GM18873 (cell line): Measurements from ENCODE around the gene CREB3L2.

ENCODE experiments used
- ATAC-seq: cut with Tn5 transposase; IDR thresholded peaks from one replicate; pipeline ENCODE4 v1.9.1; 2021; ENCODE audit warnings: mild to moderate bottlenecking, moderate library complexity, moderate number of reproducible peaks; ENCODE audit not compliant: unreplicated experiment, low FRiP score

CREB3L2 gene

GRCh38 chr7:137956591-137956990 is 45.3 kb downstream of the CREB3L2 start:
- ATAC-seq = no peak

- no peak for ATAC-seq
Measured at GRCh38 chr7:137956183-137956582, 45.7 kb downstream of the CREB3L2 start.

GRCh38 chr7:137954614-137955013 is 47.3 kb downstream of the CREB3L2 start:
- ATAC-seq = no peak

GRCh38 chr7:137953665-137954470 is 48.0 kb downstream of the CREB3L2 start:
- ATAC-seq = no peak

GRCh38 chr7:137953043-137953664 is 48.7 kb downstream of the CREB3L2 start:
- ATAC-seq = no peak

- ATAC-seq = no peak
Measured at GRCh38 chr7:137952426-137952805, 49.5 kb downstream of the CREB3L2 start.

GRCh38 chr7:137951700-137952425 is 50.0 kb downstream of the CREB3L2 start:
- ATAC-seq = no peak

- no peak for ATAC-seq
Measured at GRCh38 chr7:137950967-137951366, 50.9 kb downstream of the CREB3L2 start.

- no peak for ATAC-seq
Measured at GRCh38 chr7:137950263-137950621, 51.6 kb downstream of the CREB3L2 start.

GRCh38 chr7:137949416-137950262 is 52.2 kb downstream of the CREB3L2 start:
- no peak for ATAC-seq

GRCh38 chr7:137948845-137949330 is 53.0 kb downstream of the CREB3L2 start:
- no peak for ATAC-seq

GRCh38 chr7:137948083-137948844 is 53.6 kb downstream of the CREB3L2 start:
- ATAC-seq = no peak

- no peak for ATAC-seq
Measured at GRCh38 chr7:137947046-137947445, 54.8 kb downstream of the CREB3L2 start.

GRCh38 chr7:137946011-137946410 is 55.9 kb downstream of the CREB3L2 start:
- ATAC-seq = no peak

- ATAC-seq = no peak
Measured at GRCh38 chr7:137944168-137944567, 57.7 kb downstream of the CREB3L2 start.

- no peak for ATAC-seq
Measured at GRCh38 chr7:137943132-137943551, 58.7 kb downstream of the CREB3L2 start.

- ATAC-seq = no peak
Measured at GRCh38 chr7:137942484-137943115, 59.3 kb downstream of the CREB3L2 start.

GRCh38 chr7:137940656-137941518 is 61.0 kb downstream of the CREB3L2 start:
- ATAC-seq = no peak
